ENCODE measurements around the gene CFAP45.

- no peak for TF ChIP-seq MAX (CRISPR knock-in tag; IDR thresholded peaks at IDR 0.05)
- TF ChIP-seq CTCF (IDR thresholded peaks at IDR 0.05) = no peak
- no peak for TF ChIP-seq FOXP1 (CRISPR knock-in tag; IDR thresholded peaks at IDR 0.05; ENCODE audit: borderline replicate concordance)
Measured at GRCh38 chr1:159898527-159898926, 1.4 kb downstream of the CFAP45 start.
